ENCODE data around the gene RNU5D-1. TPM values are rescaled to one million over a fixed set of nuclear protein-coding genes. Genes with fewer than 3 reads are reported as not detected.

RNU5D-1 gene
- total and polyA plus RNA-seq, 2 of the 13 experiments (the other 11 are each of a cell fraction or from before 2014, with no cell fraction given), result 165 TPM; not detected in 1

- TF ChIP-seq GABPB1 (CRISPR knock-in tag; IDR thresholded peaks at IDR 0.05) (peak; percentile 94), ZNF530 (CRISPR knock-in tag; IDR thresholded peaks at IDR 0.05; ENCODE audit: low read depth) (no peak), ZNF326 (CRISPR knock-in tag; IDR thresholded peaks at IDR 0.05; ENCODE audit: borderline replicate concordance) (no peak), TOPORS (CRISPR knock-in tag; IDR thresholded peaks at IDR 0.05) (peak; percentile 80; the same call in 1 of the 2 replicates), HIVEP1 (CRISPR knock-in tag; IDR thresholded peaks at IDR 0.05) (no peak), ZNF577 (CRISPR knock-in tag; IDR thresholded peaks at IDR 0.05; ENCODE audit: borderline replicate concordance, low read depth) (no peak), PITX1 (CRISPR knock-in tag; IDR thresholded peaks at IDR 0.05) (peak; percentile 27; the same call in 1 of the 2 replicates), BRF2 (CRISPR knock-in tag; IDR thresholded peaks at IDR 0.05) (peak; percentile 87; the same call in 1 of the 2 replicates), PHF20 (CRISPR knock-in tag; IDR thresholded peaks at IDR 0.05) (peak; percentile 67; the same call in 1 of the 2 replicates), ZNF143 (CRISPR knock-in tag; IDR thresholded peaks at IDR 0.05) (peak; percentile 90), ZNF891 (CRISPR knock-in tag; IDR thresholded peaks at IDR 0.05) (no peak), STAG1 (CRISPR knock-in tag; IDR thresholded peaks at IDR 0.05) (no peak), ZBTB21 (CRISPR knock-in tag; IDR thresholded peaks at IDR 0.05) (peak; percentile 34; the same call in 1 of the 2 replicates), ZUFSP (CRISPR knock-in tag; IDR thresholded peaks at IDR 0.05; ENCODE audit: borderline replicate concordance) (no peak), ZNF598 (CRISPR knock-in tag; IDR thresholded peaks at IDR 0.05; ENCODE audit: borderline replicate concordance) (peak; percentile 95), KLF9 (CRISPR knock-in tag; IDR thresholded peaks at IDR 0.05; ENCODE audit: low read depth) (peak; percentile 61; the same call in 1 of the 2 replicates), SP2 (CRISPR knock-in tag; IDR thresholded peaks at IDR 0.05) (peak; percentile 75), ZNF687 (CRISPR knock-in tag; IDR thresholded peaks at IDR 0.05) (peak; percentile 93), CREBL2 (CRISPR knock-in tag; IDR thresholded peaks at IDR 0.05; ENCODE audit: borderline replicate concordance) (no peak), SIX4 (CRISPR knock-in tag; IDR thresholded peaks at IDR 0.05) (no peak), ONECUT2 (CRISPR knock-in tag; IDR thresholded peaks at IDR 0.05) (peak; percentile 19; the same call in 1 of the 2 replicates), CREB3 (CRISPR knock-in tag; IDR thresholded peaks at IDR 0.05) (no peak)
Observed at GRCh38 chr1:44739307-44740178, 8.6 kb upstream of the RNU5D-1 start, which contains the start of gene KIF2C (continued).

All from HepG2 (cell line).